Fibroblast of lung (primary cell): ENCODE measurements around the gene EXOC3L2. TPM values are rescaled to one million over a fixed set of nuclear protein-coding genes. Genes with fewer than 3 reads are reported as not detected.

Experiments
- DNase-seq, 2 donors: peaks; one replicate each; pipeline versions ENCODE4 v3.0.0 to v3.0.0-alpha.2; 2010; ENCODE audit warnings: low read depth in 2 of 2
- H2AFZ ChIP-seq: 2 replicates; pipeline ENCODE4 v1.5.1; 2012; ENCODE audit warnings: low read length, control low read depth, inconsistent platforms
- H3K27ac ChIP-seq: 2 replicates; pipeline ENCODE4 v1.5.1; 2011; ENCODE audit warnings: low read length, control low read depth; ENCODE audit not compliant: insufficient read depth
- H3K27me3 ChIP-seq: 2 replicates; pipeline ENCODE4 v1.5.1; 2011; ENCODE audit warnings: mild to moderate bottlenecking, low read length; ENCODE audit not compliant: control insufficient read depth, insufficient read depth
- H3K36me3 ChIP-seq: 2 replicates; pipeline ENCODE4 v1.5.1; 2011; ENCODE audit warnings: low read length; ENCODE audit not compliant: control insufficient read depth, insufficient read depth
- H3K4me1 ChIP-seq: 2 replicates; pipeline ENCODE4 v1.5.1; 2011; ENCODE audit warnings: low read length; ENCODE audit not compliant: control insufficient read depth, insufficient read depth; ENCODE audit errors: extremely low read depth
- H3K4me2 ChIP-seq: 2 replicates; pipeline ENCODE4 v1.5.1; 2011; ENCODE audit warnings: low read length, control low read depth; ENCODE audit not compliant: insufficient read depth; ENCODE audit errors: extremely low read depth
- H3K4me3 ChIP-seq, 4 experiments: fragments of 200-600 bp in 1 of 4; sonication (generic) in 1 of 4; replicated peaks in 1 of 4; 2 replicates each; pipeline ENCODE4 v1.5.1; 2011 to 2016; ENCODE audit warnings: low read length in 4 of 4, low read depth in 3 of 4, mild to moderate bottlenecking in 3 of 4, control low read depth in 2 of 4, inconsistent platforms in 1 of 4, mixed read lengths in 1 of 4; ENCODE audit not compliant: insufficient read depth in 1 of 4; ENCODE audit errors: control extremely low read depth in 1 of 4
- H3K79me2 ChIP-seq: 2 replicates; pipeline ENCODE4 v1.5.1; 2012; ENCODE audit warnings: mild to moderate bottlenecking, low read length, inconsistent platforms; ENCODE audit not compliant: control insufficient read depth, insufficient read depth
- H3K9ac ChIP-seq: 2 replicates; pipeline ENCODE4 v1.5.1; 2011; ENCODE audit warnings: mild to moderate bottlenecking, low read length, control low read depth; ENCODE audit not compliant: insufficient read depth
- H3K9me3 ChIP-seq: 2 replicates; pipeline ENCODE4 v1.5.1; 2012; ENCODE audit warnings: low read depth, low read length; ENCODE audit not compliant: control insufficient read depth, insufficient read depth
- H4K20me1 ChIP-seq: 2 replicates; pipeline ENCODE4 v1.5.1; 2011; ENCODE audit warnings: low read length; ENCODE audit not compliant: control insufficient read depth, insufficient read depth; ENCODE audit errors: extremely low read depth
- CTCF ChIP-seq, 2 donors: IDR thresholded peaks in 1 of 2; conservative IDR thresholded peaks in 1 of 2; 1 replicate in 1 of 2; 2 replicates in 1 of 2; pipeline ENCODE4 v1.5.1; 2011 to 2012; ENCODE audit warnings: low read length in 2 of 2, control low read depth in 1 of 2, inconsistent platforms in 1 of 2, low read depth in 1 of 2, mild to moderate bottlenecking in 1 of 2
- EZH2 ChIP-seq: IDR thresholded peaks from 2 replicates; pipeline ENCODE4 v1.5.1; 2012; ENCODE audit warnings: low read length, control low read depth, mild to moderate bottlenecking; ENCODE audit errors: missing control alignments
- polyA plus RNA-seq, 2 donors: library from polyadenylated mRNA; depleted of rRNA in 1 of 2; stranded (reverse) in 1 of 2; unstranded in 1 of 2; fragments of >200 nt; gene quantifications; 2 replicates each; pipeline ENCODE4 v1.2.1, GENCODE V29; 2011 to 2012; ENCODE audit warnings: missing spikeins in 1 of 2
- total RNA-seq: library from RNA; depleted of rRNA; stranded (reverse); fragments of >200 nt; gene quantifications from 2 replicates; pipeline ENCODE4 v1.2.1, GENCODE V29; 2014

Gene EXOC3L2
- total and polyA plus RNA-seq, 2 donors (not counting 1 experiment from before 2014, with no cell fraction given) = not detected

DNA sequence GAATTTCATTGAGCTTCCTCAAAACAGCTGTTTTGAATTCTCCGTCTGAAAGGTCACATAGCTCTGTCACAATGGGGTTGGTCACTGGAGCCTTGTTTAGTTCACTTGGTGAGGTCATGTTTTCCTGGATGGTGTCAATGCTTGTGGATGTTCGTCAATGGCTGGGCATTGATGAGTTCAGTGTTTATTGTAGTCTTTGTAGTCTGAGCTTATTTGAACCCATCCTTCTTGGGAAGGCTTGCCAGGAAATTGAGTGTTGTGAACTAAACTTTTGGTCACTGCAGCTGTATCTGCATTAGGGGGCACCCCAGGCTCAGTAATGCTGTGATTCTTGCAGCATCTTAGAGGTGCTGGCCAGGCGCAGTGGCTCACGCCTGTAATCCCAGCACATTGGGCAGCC lies 44.6 kb downstream of the EXOC3L2 start:
- Histone ChIP-seq H2AFZ (no peak overlapping the region), H3K9me3 (no peaks in the 10 kb centered on the region), H3K79me2 (no peaks in the 10 kb centered on the region), H3K36me3 (no peaks in the 10 kb centered on the region), H3K4me1 (peaks cover 2% of the 10 kb centered on the region), H3K27ac (no peak overlapping the region), H3K4me2 (no peak overlapping the region), H3K27me3 (no peaks in the 10 kb centered on the region), H3K4me3 (no peak overlapping the region), H3K9ac (no peak overlapping the region), H4K20me1 (no peaks in the 10 kb centered on the region)
- TF ChIP-seq EZH2 = no peak
- peak; percentile 31 to 35 for TF ChIP-seq CTCF (conservative IDR thresholded peaks at IDR 0.05 in 1 of 2, IDR thresholded peaks at IDR 0.05 in 1 of 2; ENCODE audit: low read depth in 1 of 2, low read length in 2 of 2)
- DNase-seq = peak; percentile 30 to 56

GRCh38 chr19:45195764-45196163 lies 49.4 kb downstream of the EXOC3L2 start:
- Histone ChIP-seq H3K9me3 (no peaks in the 10 kb centered on the region), H2AFZ (no peak overlapping the region), H3K4me3 (no peak overlapping the region), H3K9ac (no peak overlapping the region), H3K27ac (peak overlapping the region; percentile 27), H3K4me2 (peak overlapping the region; percentile 13), H3K27me3 (no peaks in the 10 kb centered on the region), H4K20me1 (no peaks in the 10 kb centered on the region), H3K4me1 (peaks cover 2% of the 10 kb centered on the region), H3K79me2 (no peaks in the 10 kb centered on the region), H3K36me3 (no peaks in the 10 kb centered on the region)
- peak in 1 of 2 donors; percentile 43 for DNase-seq
- no peak for TF ChIP-seq EZH2
- no peak for TF ChIP-seq CTCF (conservative IDR thresholded peaks at IDR 0.05 in 1 of 2, IDR thresholded peaks at IDR 0.05 in 1 of 2; ENCODE audit: low read depth in 1 of 2, low read length in 2 of 2)

GRCh38 chr19:45191375-45191774 lies 53.8 kb downstream of the EXOC3L2 start:
- Histone ChIP-seq H3K4me1 (peaks cover 2% of the 10 kb centered on the region), H3K79me2 (no peaks in the 10 kb centered on the region), H3K9ac (no peak overlapping the region), H3K27me3 (no peaks in the 10 kb centered on the region), H3K4me3 (no peak overlapping the region), H4K20me1 (no peaks in the 10 kb centered on the region), H2AFZ (no peak overlapping the region), H3K9me3 (no peaks in the 10 kb centered on the region), H3K36me3 (no peaks in the 10 kb centered on the region), H3K27ac (no peak overlapping the region), H3K4me2 (no peak overlapping the region)
- no peak for DNase-seq
- TF ChIP-seq CTCF (conservative IDR thresholded peaks at IDR 0.05 in 1 of 2, IDR thresholded peaks at IDR 0.05 in 1 of 2; ENCODE audit: low read depth in 1 of 2, low read length in 2 of 2) (no peak), EZH2 (no peak)
